RWPE2 (cell line): ENCODE measurements around the gene HOXC11.

Experiments used
- ATAC-seq: fragments of 200-7000 bp; cut with Tn5 transposase; 3 replicates; pipeline ENCODE4 v1.9.1; 2021; ENCODE audit warnings: low read depth
- DNase-seq: peaks from one replicate; pipeline ENCODE4 v3.0.0-alpha.2; 2020; ENCODE audit warnings: low spot score
- H3K27ac ChIP-seq: fragments of 450-650 bp; 2 replicates; pipeline ENCODE4 v1.5.1; 2017; ENCODE audit warnings: mild to moderate bottlenecking; ENCODE audit not compliant: poor library complexity, severe bottlenecking
- H3K27me3 ChIP-seq: fragments of 250-450 bp; sonication (Bioruptor Pico); 2 replicates; pipeline ENCODE4 v1.5.1; 2021; ENCODE audit warnings: mild to moderate bottlenecking, moderate library complexity; ENCODE audit not compliant: insufficient read depth, poor library complexity, severe bottlenecking
- H3K36me3 ChIP-seq: fragments of 250-450 bp; sonication (Bioruptor Pico); 2 replicates; pipeline ENCODE4 v1.5.1; 2020; ENCODE audit warnings: low read depth, mild to moderate bottlenecking, moderate library complexity
- H3K4me1 ChIP-seq: fragments of 250-450 bp; sonication (Bioruptor Pico); 2 replicates; pipeline ENCODE4 v1.5.1; 2021; ENCODE audit warnings: mild to moderate bottlenecking, moderate library complexity; ENCODE audit not compliant: insufficient read depth, poor library complexity, severe bottlenecking
- H3K4me3 ChIP-seq: fragments of 250-450 bp; sonication (Bioruptor Pico); 2 replicates; pipeline ENCODE4 v1.5.1; 2021; ENCODE audit warnings: mild to moderate bottlenecking, moderate library complexity; ENCODE audit not compliant: severe bottlenecking
- H3K9me3 ChIP-seq: fragments of 250-450 bp; sonication (Bioruptor Pico); 2 replicates; pipeline ENCODE4 v1.5.1; 2021; ENCODE audit warnings: mild to moderate bottlenecking, moderate library complexity; ENCODE audit not compliant: severe bottlenecking
- TF ChIP-seq, protein P1 (sequence below): fragments of 450-650 bp; IDR thresholded peaks from one replicate; pipeline ENCODE4 v1.5.1; 2017; ENCODE audit warnings: mild to moderate bottlenecking, moderate library complexity; ENCODE audit not compliant: poor library complexity, severe bottlenecking

The HOXC11 gene

DNA sequence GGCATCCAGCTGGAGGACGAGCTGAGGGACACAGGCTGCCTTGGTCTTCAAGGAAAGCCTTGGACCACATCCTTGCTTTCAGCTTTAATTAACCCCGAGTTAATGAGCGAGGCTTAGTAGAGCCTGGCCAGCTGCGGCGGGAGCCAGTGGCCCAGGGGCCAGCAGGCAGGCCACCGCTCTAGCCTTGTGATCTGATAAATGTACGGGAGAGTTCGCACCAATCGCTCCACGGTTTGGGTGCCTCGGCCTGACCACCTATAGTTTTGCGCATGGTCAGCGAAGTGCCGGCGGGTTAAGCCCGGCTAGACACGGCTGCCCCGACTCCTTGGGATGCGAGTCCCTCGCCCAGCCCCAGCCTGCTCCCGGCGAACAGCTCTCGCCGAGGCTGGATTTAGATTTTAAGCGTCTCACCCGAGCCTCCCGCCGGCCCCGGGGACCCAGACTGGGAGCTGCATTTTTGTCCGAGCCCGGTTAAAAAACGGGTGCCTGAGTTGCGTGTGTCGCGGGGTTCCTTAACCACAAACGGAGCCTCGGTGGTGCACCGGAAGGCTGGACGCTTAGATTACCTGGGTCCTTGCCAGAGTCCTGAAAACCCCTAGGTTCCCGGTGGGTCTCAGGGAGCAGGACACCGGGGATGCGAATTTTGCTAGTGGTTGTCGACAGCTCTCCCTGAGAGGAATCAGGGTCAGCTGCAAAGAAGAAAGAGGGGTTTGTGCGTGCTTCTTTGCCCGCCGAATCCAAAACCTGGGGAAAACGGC is 21.2 kb upstream of the HOXC11 start:
- H3K27ac ChIP-seq: no peak overlapping the region
- no peaks in the 10 kb centered on the region for H3K4me1 ChIP-seq
- no peaks in the 10 kb centered on the region for H3K9me3 ChIP-seq
- no peak for ATAC-seq
- H3K36me3 ChIP-seq: no peaks in the 10 kb centered on the region
- no peak overlapping the region for H3K4me3 ChIP-seq
- H3K27me3 ChIP-seq: peaks cover 87% of the 10 kb centered on the region
- peak; percentile 36 for DNase-seq
- TF ChIP-seq, protein P1, sequence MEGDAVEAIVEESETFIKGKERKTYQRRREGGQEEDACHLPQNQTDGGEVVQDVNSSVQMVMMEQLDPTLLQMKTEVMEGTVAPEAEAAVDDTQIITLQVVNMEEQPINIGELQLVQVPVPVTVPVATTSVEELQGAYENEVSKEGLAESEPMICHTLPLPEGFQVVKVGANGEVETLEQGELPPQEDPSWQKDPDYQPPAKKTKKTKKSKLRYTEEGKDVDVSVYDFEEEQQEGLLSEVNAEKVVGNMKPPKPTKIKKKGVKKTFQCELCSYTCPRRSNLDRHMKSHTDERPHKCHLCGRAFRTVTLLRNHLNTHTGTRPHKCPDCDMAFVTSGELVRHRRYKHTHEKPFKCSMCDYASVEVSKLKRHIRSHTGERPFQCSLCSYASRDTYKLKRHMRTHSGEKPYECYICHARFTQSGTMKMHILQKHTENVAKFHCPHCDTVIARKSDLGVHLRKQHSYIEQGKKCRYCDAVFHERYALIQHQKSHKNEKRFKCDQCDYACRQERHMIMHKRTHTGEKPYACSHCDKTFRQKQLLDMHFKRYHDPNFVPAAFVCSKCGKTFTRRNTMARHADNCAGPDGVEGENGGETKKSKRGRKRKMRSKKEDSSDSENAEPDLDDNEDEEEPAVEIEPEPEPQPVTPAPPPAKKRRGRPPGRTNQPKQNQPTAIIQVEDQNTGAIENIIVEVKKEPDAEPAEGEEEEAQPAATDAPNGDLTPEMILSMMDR: no peak

- H3K27ac ChIP-seq: no peak overlapping the region
- no peak overlapping the region for H3K4me3 ChIP-seq
- ATAC-seq (no peak), DNase-seq (peak; percentile 19)
- no peaks in the 10 kb centered on the region for H3K4me1 ChIP-seq
- TF ChIP-seq, protein P1: no peak
- no peaks in the 10 kb centered on the region for H3K36me3 ChIP-seq
- H3K9me3 ChIP-seq: no peaks in the 10 kb centered on the region
- H3K27me3 ChIP-seq: peaks cover 91% of the 10 kb centered on the region
These were observed 20.6 kb upstream of the HOXC11 start for GRCh38 chr12:53952335-53952694.

DNA sequence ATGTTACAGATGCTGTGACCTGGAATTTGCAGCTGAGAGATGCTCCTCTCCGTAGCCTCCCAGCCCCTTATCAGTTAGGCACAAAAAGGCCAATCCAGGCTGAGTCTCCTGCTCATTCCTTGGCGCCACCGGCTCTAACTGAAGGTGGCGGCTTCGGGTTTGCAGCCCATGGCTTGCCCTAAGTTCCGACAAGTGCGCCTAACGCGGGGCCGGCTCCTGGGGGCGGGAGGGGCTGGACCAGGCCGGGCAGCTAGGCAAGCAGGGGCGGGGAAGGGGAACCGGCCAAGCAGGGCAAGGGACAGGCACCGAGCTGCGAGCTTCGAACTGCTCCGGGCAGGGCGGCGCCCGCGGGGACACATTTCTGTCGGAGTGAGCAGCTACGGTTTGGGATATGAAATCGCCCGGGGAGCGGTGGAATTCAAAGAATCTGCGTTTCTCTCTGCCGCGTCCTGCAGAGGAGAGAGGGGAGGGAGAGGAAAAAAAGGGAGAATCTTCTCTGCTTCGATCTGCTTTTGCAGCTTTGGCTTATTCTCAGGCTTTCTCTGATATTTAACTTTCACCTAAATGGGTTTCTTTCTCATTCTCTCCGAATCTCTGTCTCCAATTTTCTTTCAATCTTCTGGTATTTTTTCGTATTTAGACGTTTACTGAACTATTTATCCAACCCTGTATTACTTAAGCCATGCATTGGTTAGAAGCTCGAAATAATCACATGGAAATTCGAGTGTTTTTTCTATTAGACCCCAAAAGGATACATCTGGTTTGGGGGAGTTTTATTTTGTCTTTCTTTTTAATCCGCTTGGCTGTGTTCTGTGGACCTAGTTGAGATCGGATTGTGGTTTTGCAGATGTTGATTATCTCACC is 19.8 kb upstream of the HOXC11 start:
- Histone ChIP-seq H3K27me3 (peaks cover 97% of the 10 kb centered on the region), H3K9me3 (no peaks in the 10 kb centered on the region), H3K36me3 (no peaks in the 10 kb centered on the region), H3K4me3 (no peak overlapping the region), H3K4me1 (no peaks in the 10 kb centered on the region), H3K27ac (no peak overlapping the region)
- DNase-seq (peak; percentile 51), ATAC-seq (peak; percentile 45)
- TF ChIP-seq, protein P1: no peak

DNA sequence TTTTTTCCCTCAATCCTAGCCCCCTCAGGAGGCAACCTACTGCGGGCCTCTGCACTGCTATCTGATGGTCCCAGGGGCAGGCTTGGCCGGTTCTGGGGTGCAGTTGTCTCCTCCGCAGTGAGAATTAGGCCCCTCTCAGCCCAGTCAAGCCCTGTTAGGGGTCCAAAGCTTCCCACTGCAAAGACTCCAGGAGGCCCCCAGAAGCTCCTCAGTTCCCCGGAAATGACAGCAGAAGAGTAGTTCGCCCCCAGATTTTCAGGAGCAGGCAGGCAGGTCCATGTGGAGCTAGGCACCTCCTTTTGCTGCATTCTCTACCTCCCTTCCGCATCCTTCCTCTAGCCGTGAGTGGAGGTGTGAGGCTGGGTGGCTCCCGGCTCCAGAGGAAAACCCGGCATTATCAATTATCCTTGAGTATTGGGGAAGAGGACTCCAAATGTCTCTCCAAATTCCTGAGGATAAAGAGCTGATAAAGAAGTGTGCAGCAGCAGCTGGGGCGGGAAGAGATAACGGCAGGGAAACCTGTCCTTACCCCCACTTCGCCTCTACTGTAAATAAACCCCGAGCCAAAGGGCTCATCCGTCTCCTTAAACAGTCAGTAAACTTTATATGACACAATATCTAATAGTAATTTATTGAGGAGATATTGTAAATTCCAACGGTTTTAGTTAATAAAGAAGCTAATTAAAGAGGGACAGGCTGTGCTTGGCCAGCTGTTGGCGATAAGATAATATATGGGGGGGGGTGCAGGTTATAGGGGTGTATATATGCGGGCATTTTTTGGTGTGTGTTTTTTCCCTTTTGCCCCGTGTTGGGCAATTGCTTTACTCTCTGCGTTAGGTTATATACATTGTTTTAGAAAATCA is 18.9 kb upstream of the HOXC11 start:
- Histone ChIP-seq H3K4me3 (no peak overlapping the region), H3K27me3 (peaks cover 100% of the 10 kb centered on the region), H3K36me3 (no peaks in the 10 kb centered on the region), H3K4me1 (no peaks in the 10 kb centered on the region), H3K27ac (no peak overlapping the region), H3K9me3 (no peaks in the 10 kb centered on the region)
- DNase-seq: no peak
- TF ChIP-seq, protein P1: no peak
- ATAC-seq: no peak
